K562 (cell line): Measurements from ENCODE around the gene RFWD3. TPM values are rescaled to one million over a fixed set of nuclear protein-coding genes. Genes with fewer than 3 reads are reported as not detected.

Experiments used
- HLTF ChIP-seq: fragments of 450-650 bp; IDR thresholded peaks from 2 replicates; pipeline ENCODE4 v1.6.1; 2016
- MTA2 ChIP-seq: fragments of 450-650 bp; IDR thresholded peaks from 2 replicates; pipeline ENCODE4 v1.6.1; 2016; ENCODE audit warnings: low read depth
- NCOA2 ChIP-seq, 2 experiments: fragments of 450-650 bp; IDR thresholded peaks; 2 replicates each; pipeline ENCODE4 v1.6.1; 2018; ENCODE audit warnings: mild to moderate bottlenecking in 2 of 2, moderate library complexity in 1 of 2; ENCODE audit not compliant: partially characterized antibody in 2 of 2
- NCOR1 ChIP-seq: fragments of 450-650 bp; IDR thresholded peaks from 2 replicates; pipeline ENCODE4 v1.6.1; 2016; ENCODE audit warnings: mild to moderate bottlenecking, moderate library complexity
- NFE2 ChIP-seq: IDR thresholded peaks from 2 replicates; pipeline ENCODE4 v1.6.1; 2014; ENCODE audit warnings: antibody characterized with exemption, low read depth
- RBBP5 ChIP-seq: fragments of 200-600 bp; sonication (generic); IDR thresholded peaks from 2 replicates; pipeline ENCODE4 v1.6.1; 2012; ENCODE audit warnings: borderline replicate concordance, mild to moderate bottlenecking, low read length, control low read depth, inconsistent platforms; ENCODE audit not compliant: insufficient read depth, poor library complexity, severe bottlenecking
- SLC30A9 ChIP-seq: fragments of 250-450 bp; sonication (Bioruptor Pico); IDR thresholded peaks from 2 replicates; pipeline ENCODE4 v1.8.0; 2022; ENCODE audit warnings: mild to moderate bottlenecking, moderate library complexity
- SMARCA5 ChIP-seq: fragments of 450-650 bp; IDR thresholded peaks from 2 replicates; pipeline ENCODE4 v1.6.1; 2016
- XRCC5 ChIP-seq: fragments of 200-400 bp; formaldehyde crosslinking; IDR thresholded peaks from 2 replicates; pipeline ENCODE4 v1.6.1; 2017; ENCODE audit warnings: low read depth, mild to moderate bottlenecking, low read length
- ZNF431 ChIP-seq: sonication (generic); formaldehyde crosslinking; IDR thresholded peaks from 2 replicates; pipeline ENCODE4 v1.8.0; 2022; ENCODE audit warnings: mild to moderate bottlenecking, missing genetic modification reagents
- ZNF57 ChIP-seq: fragments of 450-650 bp; formaldehyde crosslinking; IDR thresholded peaks from 2 replicates; pipeline ENCODE4 v1.4.0; 2020; ENCODE audit warnings: mild to moderate bottlenecking, moderate library complexity
- ZNF766 ChIP-seq: fragments of 200-800 bp; sonication (Bioruptor generic); conservative IDR thresholded peaks from 2 replicates; pipeline ENCODE4 v1.6.1; 2016; ENCODE audit warnings: missing genetic modification characterization, missing compliant biosample characterization
- ZNF780A ChIP-seq: fragments of 250-450 bp; sonication (Bioruptor Pico); IDR thresholded peaks from 2 replicates; pipeline ENCODE4 v1.5.0; 2021; ENCODE audit warnings: mild to moderate bottlenecking
- polyA plus RNA-seq, 8 experiments: library from polyadenylated mRNA; depleted of rRNA in 4 of 8; stranded (reverse) in 5 of 8; unstranded in 3 of 8; fragments of >200 nt; fragmentation: Nextera tagmentation in 2 of 8; fragmentation: Illumina TruSeq in 1 of 8; extraction: Ambion mirVana in 2 of 8; extraction: Trizol in 1 of 8; gene quantifications; 2 replicates each; pipeline versions ENCODE4 v1.2.1 to v1.2.3, GENCODE V29; 2011 to 2014; ENCODE audit warnings: inconsistent platforms in 1 of 8, missing spikeins in 1 of 8
- total RNA-seq, 7 experiments: library from RNA; depleted of rRNA in 6 of 7; stranded (reverse); fragments of >200 nt in 6 of 7; fragmentation: Illumina TruSeq in 2 of 7; extraction: Trizol in 2 of 7; gene quantifications; 2 replicates each; pipeline versions ENCODE4 v1.2.1 to v1.2.3, GENCODE V29; 2011 to 2021; ENCODE audit warnings: low replicate concordance in 1 of 7
- TF ChIP-seq, protein P1 (sequence below): fragments of 450-650 bp; IDR thresholded peaks from 2 replicates; pipeline ENCODE4 v1.6.1; 2016; ENCODE audit warnings: mild to moderate bottlenecking, moderate library complexity
- TF ChIP-seq, protein P2 (sequence below): fragments of 450-650 bp; IDR thresholded peaks from 2 replicates; pipeline ENCODE4 v1.6.1; 2017; ENCODE audit warnings: antibody characterized with exemption
- TF ChIP-seq, protein P3 (sequence below): fragments of 200-800 bp; sonication (Bioruptor generic); IDR thresholded peaks from 2 replicates; pipeline ENCODE4 v1.6.1; 2017; ENCODE audit warnings: missing genetic modification characterization, missing compliant biosample characterization

The RFWD3 gene
- total and polyA plus RNA-seq, 9 of the 15 experiments (the other 6 are each of a cell fraction or from before 2014, with no cell fraction given), result 20.8 to 121 (median 79.0) TPM

- TF ChIP-seq, protein P1, sequence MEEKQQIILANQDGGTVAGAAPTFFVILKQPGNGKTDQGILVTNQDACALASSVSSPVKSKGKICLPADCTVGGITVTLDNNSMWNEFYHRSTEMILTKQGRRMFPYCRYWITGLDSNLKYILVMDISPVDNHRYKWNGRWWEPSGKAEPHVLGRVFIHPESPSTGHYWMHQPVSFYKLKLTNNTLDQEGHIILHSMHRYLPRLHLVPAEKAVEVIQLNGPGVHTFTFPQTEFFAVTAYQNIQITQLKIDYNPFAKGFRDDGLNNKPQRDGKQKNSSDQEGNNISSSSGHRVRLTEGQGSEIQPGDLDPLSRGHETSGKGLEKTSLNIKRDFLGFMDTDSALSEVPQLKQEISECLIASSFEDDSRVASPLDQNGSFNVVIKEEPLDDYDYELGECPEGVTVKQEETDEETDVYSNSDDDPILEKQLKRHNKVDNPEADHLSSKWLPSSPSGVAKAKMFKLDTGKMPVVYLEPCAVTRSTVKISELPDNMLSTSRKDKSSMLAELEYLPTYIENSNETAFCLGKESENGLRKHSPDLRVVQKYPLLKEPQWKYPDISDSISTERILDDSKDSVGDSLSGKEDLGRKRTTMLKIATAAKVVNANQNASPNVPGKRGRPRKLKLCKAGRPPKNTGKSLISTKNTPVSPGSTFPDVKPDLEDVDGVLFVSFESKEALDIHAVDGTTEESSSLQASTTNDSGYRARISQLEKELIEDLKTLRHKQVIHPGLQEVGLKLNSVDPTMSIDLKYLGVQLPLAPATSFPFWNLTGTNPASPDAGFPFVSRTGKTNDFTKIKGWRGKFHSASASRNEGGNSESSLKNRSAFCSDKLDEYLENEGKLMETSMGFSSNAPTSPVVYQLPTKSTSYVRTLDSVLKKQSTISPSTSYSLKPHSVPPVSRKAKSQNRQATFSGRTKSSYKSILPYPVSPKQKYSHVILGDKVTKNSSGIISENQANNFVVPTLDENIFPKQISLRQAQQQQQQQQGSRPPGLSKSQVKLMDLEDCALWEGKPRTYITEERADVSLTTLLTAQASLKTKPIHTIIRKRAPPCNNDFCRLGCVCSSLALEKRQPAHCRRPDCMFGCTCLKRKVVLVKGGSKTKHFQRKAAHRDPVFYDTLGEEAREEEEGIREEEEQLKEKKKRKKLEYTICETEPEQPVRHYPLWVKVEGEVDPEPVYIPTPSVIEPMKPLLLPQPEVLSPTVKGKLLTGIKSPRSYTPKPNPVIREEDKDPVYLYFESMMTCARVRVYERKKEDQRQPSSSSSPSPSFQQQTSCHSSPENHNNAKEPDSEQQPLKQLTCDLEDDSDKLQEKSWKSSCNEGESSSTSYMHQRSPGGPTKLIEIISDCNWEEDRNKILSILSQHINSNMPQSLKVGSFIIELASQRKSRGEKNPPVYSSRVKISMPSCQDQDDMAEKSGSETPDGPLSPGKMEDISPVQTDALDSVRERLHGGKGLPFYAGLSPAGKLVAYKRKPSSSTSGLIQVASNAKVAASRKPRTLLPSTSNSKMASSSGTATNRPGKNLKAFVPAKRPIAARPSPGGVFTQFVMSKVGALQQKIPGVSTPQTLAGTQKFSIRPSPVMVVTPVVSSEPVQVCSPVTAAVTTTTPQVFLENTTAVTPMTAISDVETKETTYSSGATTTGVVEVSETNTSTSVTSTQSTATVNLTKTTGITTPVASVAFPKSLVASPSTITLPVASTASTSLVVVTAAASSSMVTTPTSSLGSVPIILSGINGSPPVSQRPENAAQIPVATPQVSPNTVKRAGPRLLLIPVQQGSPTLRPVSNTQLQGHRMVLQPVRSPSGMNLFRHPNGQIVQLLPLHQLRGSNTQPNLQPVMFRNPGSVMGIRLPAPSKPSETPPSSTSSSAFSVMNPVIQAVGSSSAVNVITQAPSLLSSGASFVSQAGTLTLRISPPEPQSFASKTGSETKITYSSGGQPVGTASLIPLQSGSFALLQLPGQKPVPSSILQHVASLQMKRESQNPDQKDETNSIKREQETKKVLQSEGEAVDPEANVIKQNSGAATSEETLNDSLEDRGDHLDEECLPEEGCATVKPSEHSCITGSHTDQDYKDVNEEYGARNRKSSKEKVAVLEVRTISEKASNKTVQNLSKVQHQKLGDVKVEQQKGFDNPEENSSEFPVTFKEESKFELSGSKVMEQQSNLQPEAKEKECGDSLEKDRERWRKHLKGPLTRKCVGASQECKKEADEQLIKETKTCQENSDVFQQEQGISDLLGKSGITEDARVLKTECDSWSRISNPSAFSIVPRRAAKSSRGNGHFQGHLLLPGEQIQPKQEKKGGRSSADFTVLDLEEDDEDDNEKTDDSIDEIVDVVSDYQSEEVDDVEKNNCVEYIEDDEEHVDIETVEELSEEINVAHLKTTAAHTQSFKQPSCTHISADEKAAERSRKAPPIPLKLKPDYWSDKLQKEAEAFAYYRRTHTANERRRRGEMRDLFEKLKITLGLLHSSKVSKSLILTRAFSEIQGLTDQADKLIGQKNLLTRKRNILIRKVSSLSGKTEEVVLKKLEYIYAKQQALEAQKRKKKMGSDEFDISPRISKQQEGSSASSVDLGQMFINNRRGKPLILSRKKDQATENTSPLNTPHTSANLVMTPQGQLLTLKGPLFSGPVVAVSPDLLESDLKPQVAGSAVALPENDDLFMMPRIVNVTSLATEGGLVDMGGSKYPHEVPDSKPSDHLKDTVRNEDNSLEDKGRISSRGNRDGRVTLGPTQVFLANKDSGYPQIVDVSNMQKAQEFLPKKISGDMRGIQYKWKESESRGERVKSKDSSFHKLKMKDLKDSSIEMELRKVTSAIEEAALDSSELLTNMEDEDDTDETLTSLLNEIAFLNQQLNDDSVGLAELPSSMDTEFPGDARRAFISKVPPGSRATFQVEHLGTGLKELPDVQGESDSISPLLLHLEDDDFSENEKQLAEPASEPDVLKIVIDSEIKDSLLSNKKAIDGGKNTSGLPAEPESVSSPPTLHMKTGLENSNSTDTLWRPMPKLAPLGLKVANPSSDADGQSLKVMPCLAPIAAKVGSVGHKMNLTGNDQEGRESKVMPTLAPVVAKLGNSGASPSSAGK, result peak; percentile 40; the same call in 1 of the 2 replicates
- TF ChIP-seq RBBP5 (no peak), NCOR1 (no peak), ZNF57 (CRISPR knock-in tag) (no peak), MTA2 (no peak), NCOA2 (IDR thresholded peaks at IDR 0.05; ENCODE audit: partially characterized antibody in 2 of 2) (no peak), SLC30A9 (CRISPR knock-in tag) (no peak), NFE2 (no peak), ZNF780A (CRISPR knock-in tag) (no peak), SMARCA5 (no peak), HLTF (no peak), ZNF431 (no peak), ZNF766 (CRISPR knock-in tag) (no peak), XRCC5 (no peak)
- TF ChIP-seq, protein P2, sequence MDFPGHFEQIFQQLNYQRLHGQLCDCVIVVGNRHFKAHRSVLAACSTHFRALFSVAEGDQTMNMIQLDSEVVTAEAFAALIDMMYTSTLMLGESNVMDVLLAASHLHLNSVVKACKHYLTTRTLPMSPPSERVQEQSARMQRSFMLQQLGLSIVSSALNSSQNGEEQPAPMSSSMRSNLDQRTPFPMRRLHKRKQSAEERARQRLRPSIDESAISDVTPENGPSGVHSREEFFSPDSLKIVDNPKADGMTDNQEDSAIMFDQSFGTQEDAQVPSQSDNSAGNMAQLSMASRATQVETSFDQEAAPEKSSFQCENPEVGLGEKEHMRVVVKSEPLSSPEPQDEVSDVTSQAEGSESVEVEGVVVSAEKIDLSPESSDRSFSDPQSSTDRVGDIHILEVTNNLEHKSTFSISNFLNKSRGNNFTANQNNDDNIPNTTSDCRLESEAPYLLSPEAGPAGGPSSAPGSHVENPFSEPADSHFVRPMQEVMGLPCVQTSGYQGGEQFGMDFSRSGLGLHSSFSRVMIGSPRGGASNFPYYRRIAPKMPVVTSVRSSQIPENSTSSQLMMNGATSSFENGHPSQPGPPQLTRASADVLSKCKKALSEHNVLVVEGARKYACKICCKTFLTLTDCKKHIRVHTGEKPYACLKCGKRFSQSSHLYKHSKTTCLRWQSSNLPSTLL, result no peak
- TF ChIP-seq, protein P3, sequence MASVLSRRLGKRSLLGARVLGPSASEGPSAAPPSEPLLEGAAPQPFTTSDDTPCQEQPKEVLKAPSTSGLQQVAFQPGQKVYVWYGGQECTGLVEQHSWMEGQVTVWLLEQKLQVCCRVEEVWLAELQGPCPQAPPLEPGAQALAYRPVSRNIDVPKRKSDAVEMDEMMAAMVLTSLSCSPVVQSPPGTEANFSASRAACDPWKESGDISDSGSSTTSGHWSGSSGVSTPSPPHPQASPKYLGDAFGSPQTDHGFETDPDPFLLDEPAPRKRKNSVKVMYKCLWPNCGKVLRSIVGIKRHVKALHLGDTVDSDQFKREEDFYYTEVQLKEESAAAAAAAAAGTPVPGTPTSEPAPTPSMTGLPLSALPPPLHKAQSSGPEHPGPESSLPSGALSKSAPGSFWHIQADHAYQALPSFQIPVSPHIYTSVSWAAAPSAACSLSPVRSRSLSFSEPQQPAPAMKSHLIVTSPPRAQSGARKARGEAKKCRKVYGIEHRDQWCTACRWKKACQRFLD (CRISPR knock-in tag), result peak; percentile 40; the same call in 1 of the 2 replicates
These were observed 601 bp upstream of the RFWD3 start (continued) for GRCh38 chr16:74667255-74667700.
